ENCODE data around the gene PALS1. TPM values are rescaled to one million over a fixed set of nuclear protein-coding genes. Genes with fewer than 3 reads are reported as not detected.

PALS1 gene
- total RNA-seq (2014; rRNA removed; shearing (Covaris generic)), result 22.0 and 26.7 TPM in 2 replicates
- polyA plus RNA-seq (2016; fragmentation: Nextera tagmentation; extraction: Ambion mirVana), result 9.0 and 9.1 TPM in 2 replicates
- long read RNA-seq, partial matches to known transcripts, result 3 of 5 reads
- long read RNA-seq, other reads (novel, unspliced or antisense), result 2 of 5 reads

DNA sequence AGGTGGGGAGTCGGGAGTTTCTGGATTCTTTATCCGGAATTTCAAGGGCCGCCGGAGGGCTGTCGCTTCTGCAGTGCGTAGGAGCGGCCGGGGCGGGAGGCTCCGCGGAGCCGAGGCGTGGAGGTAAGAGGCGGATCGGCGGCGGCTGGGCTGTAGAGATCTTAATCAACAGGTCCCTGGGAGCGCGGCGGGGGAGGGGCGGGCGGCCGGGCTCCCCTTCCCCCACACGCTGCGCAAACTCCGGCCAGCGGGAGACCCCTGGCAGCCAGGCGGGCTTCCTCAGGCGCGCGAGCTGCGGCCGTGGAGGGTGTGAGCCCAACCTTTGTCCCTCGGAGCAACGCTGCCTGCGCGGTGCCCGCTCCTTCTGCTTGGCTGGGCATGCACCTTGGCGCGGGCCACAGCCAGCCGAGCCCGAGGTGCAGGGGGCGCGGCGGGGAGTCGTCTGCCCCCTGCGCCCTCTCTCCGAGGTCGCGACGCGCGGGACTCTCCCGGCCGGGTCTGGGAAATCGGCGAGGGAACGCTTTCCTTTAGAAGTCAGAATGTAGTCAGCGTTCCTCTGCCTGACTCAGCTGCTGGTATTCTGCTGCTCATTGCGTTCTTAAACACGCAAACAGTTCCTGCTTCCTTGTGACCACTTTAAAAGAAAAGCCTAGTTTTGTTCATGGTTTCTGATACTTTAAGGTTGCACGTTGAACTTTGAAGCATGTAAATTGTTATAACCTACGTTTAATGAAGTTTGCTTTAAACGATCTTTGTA is at the start of gene PALS1:
Gene PALS1, plus strand, starts transcription at position 25 of the 757 bp plus-strand sequence. CDS start 37,736 bp downstream, outside the sequence.
- H3K4me2 ChIP-seq, result peak within 1 kb of the TSS; percentile 98
- DNase-seq (ENCODE audit: low spot score) (peak; percentile 70), ATAC-seq (peak; percentile 72)
- Mint-ChIP-seq H3K9me3 (no peaks in the 10 kb centered on the region), H3K36me3 (ENCODE audit: low read depth) (peaks cover 4% of the 10 kb centered on the region; the same call in 1 of the 3 replicates), H3K27me3 (ENCODE audit: insufficient read depth, low read depth, poor library complexity) (peaks cover 11% of the 10 kb centered on the region), H3K27ac (peak within 1 kb of the TSS; percentile 95), H3K4me1 (peaks cover 12% of the 10 kb centered on the region), H3K4me3 (peak within 1 kb of the TSS; percentile 90)
- H3K27ac ChIP-seq (ENCODE audit: low read depth), result peak within 1 kb of the TSS; percentile 76
- no peaks in the 10 kb centered on the region for H3K9me2 ChIP-seq (ENCODE audit: insufficient read depth)
- H3K36me3 ChIP-seq (ENCODE audit: insufficient read depth), result no peaks in the 10 kb centered on the region
- no peak for TF ChIP-seq STAT1 (IDR thresholded peaks at IDR 0.05; ENCODE audit: unreplicated experiment)
- TF ChIP-seq EZH2 (IDR thresholded peaks at IDR 0.05; ENCODE audit: low read depth, unreplicated experiment), result no peak
- TF ChIP-seq, protein P1, sequence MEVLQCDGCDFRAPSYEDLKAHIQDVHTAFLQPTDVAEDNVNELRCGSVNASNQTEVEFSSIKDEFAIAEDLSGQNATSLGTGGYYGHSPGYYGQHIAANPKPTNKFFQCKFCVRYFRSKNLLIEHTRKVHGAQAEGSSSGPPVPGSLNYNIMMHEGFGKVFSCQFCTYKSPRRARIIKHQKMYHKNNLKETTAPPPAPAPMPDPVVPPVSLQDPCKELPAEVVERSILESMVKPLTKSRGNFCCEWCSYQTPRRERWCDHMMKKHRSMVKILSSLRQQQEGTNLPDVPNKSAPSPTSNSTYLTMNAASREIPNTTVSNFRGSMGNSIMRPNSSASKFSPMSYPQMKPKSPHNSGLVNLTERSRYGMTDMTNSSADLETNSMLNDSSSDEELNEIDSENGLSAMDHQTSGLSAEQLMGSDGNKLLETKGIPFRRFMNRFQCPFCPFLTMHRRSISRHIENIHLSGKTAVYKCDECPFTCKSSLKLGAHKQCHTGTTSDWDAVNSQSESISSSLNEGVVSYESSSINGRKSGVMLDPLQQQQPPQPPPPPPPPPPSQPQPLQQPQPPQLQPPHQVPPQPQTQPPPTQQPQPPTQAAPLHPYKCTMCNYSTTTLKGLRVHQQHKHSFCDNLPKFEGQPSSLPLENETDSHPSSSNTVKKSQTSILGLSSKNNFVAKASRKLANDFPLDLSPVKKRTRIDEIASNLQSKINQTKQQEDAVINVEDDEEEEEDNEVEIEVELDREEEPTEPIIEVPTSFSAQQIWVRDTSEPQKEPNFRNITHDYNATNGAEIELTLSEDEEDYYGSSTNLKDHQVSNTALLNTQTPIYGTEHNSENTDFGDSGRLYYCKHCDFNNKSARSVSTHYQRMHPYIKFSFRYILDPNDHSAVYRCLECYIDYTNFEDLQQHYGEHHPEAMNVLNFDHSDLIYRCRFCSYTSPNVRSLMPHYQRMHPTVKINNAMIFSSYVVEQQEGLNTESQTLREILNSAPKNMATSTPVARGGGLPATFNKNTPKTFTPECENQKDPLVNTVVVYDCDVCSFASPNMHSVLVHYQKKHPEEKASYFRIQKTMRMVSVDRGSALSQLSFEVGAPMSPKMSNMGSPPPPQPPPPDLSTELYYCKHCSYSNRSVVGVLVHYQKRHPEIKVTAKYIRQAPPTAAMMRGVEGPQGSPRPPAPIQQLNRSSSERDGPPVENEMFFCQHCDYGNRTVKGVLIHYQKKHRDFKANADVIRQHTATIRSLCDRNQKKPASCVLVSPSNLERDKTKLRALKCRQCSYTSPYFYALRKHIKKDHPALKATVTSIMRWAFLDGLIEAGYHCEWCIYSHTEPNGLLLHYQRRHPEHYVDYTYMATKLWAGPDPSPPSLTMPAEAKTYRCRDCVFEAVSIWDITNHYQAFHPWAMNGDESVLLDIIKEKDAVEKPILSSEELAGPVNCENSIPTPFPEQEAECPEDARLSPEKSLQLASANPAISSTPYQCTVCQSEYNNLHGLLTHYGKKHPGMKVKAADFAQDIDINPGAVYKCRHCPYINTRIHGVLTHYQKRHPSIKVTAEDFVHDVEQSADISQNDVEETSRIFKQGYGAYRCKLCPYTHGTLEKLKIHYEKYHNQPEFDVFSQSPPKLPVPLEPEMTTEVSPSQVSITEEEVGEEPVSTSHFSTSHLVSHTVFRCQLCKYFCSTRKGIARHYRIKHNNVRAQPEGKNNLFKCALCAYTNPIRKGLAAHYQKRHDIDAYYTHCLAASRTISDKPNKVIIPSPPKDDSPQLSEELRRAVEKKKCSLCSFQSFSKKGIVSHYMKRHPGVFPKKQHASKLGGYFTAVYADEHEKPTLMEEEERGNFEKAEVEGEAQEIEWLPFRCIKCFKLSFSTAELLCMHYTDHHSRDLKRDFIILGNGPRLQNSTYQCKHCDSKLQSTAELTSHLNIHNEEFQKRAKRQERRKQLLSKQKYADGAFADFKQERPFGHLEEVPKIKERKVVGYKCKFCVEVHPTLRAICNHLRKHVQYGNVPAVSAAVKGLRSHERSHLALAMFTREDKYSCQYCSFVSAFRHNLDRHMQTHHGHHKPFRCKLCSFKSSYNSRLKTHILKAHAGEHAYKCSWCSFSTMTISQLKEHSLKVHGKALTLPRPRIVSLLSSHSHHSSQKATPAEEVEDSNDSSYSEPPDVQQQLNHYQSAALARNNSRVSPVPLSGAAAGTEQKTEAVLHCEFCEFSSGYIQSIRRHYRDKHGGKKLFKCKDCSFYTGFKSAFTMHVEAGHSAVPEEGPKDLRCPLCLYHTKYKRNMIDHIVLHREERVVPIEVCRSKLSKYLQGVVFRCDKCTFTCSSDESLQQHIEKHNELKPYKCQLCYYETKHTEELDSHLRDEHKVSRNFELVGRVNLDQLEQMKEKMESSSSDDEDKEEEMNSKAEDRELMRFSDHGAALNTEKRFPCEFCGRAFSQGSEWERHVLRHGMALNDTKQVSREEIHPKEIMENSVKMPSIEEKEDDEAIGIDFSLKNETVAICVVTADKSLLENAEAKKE (CRISPR knock-in tag; IDR thresholded peaks at IDR 0.05), result no peak
- TF ChIP-seq, protein P2, sequence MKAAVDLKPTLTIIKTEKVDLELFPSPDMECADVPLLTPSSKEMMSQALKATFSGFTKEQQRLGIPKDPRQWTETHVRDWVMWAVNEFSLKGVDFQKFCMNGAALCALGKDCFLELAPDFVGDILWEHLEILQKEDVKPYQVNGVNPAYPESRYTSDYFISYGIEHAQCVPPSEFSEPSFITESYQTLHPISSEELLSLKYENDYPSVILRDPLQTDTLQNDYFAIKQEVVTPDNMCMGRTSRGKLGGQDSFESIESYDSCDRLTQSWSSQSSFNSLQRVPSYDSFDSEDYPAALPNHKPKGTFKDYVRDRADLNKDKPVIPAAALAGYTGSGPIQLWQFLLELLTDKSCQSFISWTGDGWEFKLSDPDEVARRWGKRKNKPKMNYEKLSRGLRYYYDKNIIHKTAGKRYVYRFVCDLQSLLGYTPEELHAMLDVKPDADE (IDR thresholded peaks at IDR 0.05), result no peak
- TF ChIP-seq, protein P3, sequence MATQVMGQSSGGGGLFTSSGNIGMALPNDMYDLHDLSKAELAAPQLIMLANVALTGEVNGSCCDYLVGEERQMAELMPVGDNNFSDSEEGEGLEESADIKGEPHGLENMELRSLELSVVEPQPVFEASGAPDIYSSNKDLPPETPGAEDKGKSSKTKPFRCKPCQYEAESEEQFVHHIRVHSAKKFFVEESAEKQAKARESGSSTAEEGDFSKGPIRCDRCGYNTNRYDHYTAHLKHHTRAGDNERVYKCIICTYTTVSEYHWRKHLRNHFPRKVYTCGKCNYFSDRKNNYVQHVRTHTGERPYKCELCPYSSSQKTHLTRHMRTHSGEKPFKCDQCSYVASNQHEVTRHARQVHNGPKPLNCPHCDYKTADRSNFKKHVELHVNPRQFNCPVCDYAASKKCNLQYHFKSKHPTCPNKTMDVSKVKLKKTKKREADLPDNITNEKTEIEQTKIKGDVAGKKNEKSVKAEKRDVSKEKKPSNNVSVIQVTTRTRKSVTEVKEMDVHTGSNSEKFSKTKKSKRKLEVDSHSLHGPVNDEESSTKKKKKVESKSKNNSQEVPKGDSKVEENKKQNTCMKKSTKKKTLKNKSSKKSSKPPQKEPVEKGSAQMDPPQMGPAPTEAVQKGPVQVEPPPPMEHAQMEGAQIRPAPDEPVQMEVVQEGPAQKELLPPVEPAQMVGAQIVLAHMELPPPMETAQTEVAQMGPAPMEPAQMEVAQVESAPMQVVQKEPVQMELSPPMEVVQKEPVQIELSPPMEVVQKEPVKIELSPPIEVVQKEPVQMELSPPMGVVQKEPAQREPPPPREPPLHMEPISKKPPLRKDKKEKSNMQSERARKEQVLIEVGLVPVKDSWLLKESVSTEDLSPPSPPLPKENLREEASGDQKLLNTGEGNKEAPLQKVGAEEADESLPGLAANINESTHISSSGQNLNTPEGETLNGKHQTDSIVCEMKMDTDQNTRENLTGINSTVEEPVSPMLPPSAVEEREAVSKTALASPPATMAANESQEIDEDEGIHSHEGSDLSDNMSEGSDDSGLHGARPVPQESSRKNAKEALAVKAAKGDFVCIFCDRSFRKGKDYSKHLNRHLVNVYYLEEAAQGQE (IDR thresholded peaks at IDR 0.05; ENCODE audit: unreplicated experiment), result no peak
- peak; percentile 72; the same call in 1 of the 2 replicates for TF ChIP-seq CREB1 (CRISPR knock-in tag; IDR thresholded peaks at IDR 0.05; ENCODE audit: low read depth)
- 0 out of 2 replicates have a peak, but pooled peaks have one; percentile 7 for TF ChIP-seq POLR2AphosphoS5 (IDR thresholded peaks at IDR 0.05; ENCODE audit: low read depth)
- TF ChIP-seq NANOG (IDR thresholded peaks at IDR 0.05; ENCODE audit: borderline replicate concordance), result no peak
- TF ChIP-seq EZH2phosphoT487 (IDR thresholded peaks at IDR 0.05; ENCODE audit: unreplicated experiment), result no peak
- no peak for TF ChIP-seq ZNF114 (CRISPR knock-in tag; IDR thresholded peaks at IDR 0.05)
- no peak for TF ChIP-seq JUNB (IDR thresholded peaks at IDR 0.05; ENCODE audit: unreplicated experiment)
- peak within 1 kb of the TSS; percentile 100 for H2AFZ ChIP-seq
- peak within 1 kb of the TSS; percentile 67 for H3K4me3 ChIP-seq
- H3K79me2 ChIP-seq (replicated peaks; ENCODE audit: insufficient read depth), result peaks cover 46% of the 10 kb centered on the region
- H3K4me1 ChIP-seq (ENCODE audit: insufficient read depth), result peaks cover 3% of the 10 kb centered on the region; the same call in 1 of the 2 replicates
- no peaks in the 10 kb centered on the region; the same call in 1 of the 2 replicates for H4K20me1 ChIP-seq (replicated peaks; ENCODE audit: insufficient read depth)
- H3F3A ChIP-seq (replicated peaks; ENCODE audit: low read depth), result no peaks in the 10 kb centered on the region; the same call in 1 of the 2 replicates
- H3K27me3 ChIP-seq (ENCODE audit: insufficient read depth), result peaks cover 17% of the 10 kb centered on the region

Data from GM23338 (cell line).